ES-I3 (cell line): ENCODE data around the gene PRR14.

Experiments
- H3K36me3 ChIP-seq: 2 replicates; pipeline ENCODE4 v1.6.1; 2013; ENCODE audit warnings: mild to moderate bottlenecking, low read length, control low read depth, moderate library complexity; ENCODE audit not compliant: insufficient read depth
- H3K4me1 ChIP-seq: 2 replicates; pipeline ENCODE4 v1.6.1; 2013; ENCODE audit warnings: mild to moderate bottlenecking, control low read depth, low read length; ENCODE audit not compliant: insufficient read depth
- H3K9ac ChIP-seq: 2 replicates; pipeline ENCODE4 v1.6.1; 2013; ENCODE audit warnings: low read depth, mild to moderate bottlenecking, low read length, moderate library complexity
- H3K9me3 ChIP-seq: 2 replicates; pipeline ENCODE4 v1.6.1; 2013; ENCODE audit warnings: mild to moderate bottlenecking, low read length, moderate library complexity; ENCODE audit not compliant: control insufficient read depth, insufficient read depth

PRR14 gene

DNA sequence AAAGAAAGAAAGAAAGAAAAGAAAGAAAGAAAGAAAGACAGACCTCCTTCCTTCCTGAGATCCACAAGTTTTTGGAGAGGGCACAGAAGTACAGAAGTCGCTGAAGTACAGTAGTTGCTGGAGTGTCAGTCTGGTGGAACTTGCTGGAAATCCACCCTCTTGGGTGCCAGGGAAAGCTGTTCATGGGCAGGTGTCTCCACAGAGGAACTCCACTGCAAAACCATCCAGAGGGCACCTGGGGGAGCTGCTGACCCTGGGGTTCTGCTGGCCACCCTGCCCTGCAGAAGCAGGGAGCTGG is 3.5 kb upstream of the PRR14 start:
- Histone ChIP-seq H3K4me1 (no peaks in the 10 kb centered on the region), H3K36me3 (no peaks in the 10 kb centered on the region), H3K9ac (no peak overlapping the region), H3K9me3 (no peaks in the 10 kb centered on the region)

DNA sequence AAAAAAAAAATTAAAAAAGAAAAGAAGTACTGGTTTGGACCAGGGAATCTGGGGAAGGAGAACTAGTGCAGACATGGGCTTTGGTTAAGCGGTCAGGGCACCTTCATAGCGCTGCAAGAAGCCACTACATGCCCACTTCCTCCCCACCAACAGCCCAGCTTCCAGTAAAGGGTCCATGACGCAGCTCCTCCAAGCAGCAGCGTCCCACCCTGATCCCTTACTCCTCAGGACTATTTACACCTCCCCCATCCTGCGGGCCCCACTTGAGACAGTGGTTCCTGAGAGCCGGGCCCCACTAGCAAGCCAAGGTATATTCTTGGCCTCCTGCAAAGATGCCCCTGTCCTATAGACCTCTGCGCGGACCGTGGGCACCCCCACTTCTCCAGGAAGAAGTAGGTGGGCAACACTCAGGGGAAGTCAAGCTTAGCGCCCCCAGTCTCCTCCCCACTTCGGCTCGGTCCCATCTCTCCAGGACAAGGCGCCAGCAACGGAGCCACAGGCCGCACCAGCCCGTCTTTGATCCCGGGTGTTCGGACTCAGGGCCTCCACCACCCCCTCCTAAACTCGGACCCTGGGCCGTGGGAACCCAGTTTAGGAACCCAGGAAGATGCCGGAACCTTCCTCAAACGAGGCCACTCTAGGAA is 913 bp upstream of the PRR14 start:
- H3K9me3 ChIP-seq, result no peaks in the 10 kb centered on the region
- H3K36me3 ChIP-seq, result no peaks in the 10 kb centered on the region
- peak overlapping the region; percentile 80 for H3K9ac ChIP-seq
- no peaks in the 10 kb centered on the region for H3K4me1 ChIP-seq

DNA sequence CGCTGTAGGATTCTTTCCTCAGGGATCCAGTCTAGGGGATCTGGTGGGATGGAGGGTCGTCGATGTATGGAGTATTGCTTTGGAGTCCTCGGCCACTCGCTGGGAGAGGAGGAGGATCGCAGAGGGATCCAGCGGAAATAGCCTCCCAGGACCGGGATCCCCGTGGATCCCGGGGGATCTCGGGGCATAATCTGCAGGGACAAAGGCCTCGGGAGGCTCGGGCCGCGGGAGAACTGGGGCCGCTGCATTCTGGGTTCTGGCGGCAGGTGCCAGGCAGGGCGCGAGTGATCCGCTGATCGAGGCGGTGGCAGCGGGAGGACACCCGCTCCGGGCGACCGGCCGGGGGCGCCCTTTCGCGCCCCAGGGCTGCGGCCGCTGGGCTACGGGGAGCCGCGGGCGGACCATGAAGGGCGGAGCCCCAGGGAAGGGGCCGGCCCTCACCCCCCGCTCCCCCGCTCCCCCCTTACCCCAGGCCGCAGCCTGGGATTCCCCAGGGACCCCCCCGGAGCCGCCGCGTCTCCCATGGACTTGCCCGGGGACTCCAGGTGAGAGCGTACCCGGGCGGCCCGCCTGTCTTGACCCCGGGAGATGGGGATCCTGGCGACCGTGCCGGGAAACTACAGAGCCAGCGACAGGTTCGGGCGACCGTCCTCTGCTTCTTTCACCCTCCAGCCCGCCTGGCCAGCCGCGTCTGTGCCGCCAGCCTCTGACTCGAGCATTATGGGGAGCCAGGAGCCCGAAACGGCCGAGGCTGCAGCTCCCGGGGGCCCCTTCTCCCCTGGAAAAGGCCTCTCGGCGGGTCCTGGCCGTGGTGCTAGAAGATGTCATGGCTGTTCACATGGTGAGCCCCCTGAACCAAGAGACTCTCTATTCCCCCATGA is 604 bp downstream of the PRR14 start:
- Histone ChIP-seq H3K36me3 (no peaks in the 10 kb centered on the region), H3K9ac (peak overlapping the region; percentile 88), H3K9me3 (no peaks in the 10 kb centered on the region), H3K4me1 (no peaks in the 10 kb centered on the region)

DNA sequence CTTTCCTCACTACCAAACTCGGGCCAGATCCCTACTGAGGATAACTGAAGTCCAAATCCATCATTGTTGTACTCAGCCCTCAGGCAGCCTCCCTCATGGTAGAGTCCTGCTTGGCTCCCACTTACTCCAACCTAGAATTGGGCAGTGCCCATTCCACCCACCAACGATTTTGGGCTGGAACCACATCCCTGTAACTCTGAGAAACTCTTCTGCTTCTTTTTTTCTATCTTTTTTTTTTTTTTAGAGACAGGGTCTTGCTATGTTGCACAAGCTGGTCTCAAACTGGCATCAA is 1.2 kb downstream of the PRR14 start:
- H3K4me1 ChIP-seq, result no peaks in the 10 kb centered on the region
- H3K36me3 ChIP-seq, result no peaks in the 10 kb centered on the region
- H3K9ac ChIP-seq, result peak overlapping the region; percentile 66; the same call in 1 of the 2 replicates
- H3K9me3 ChIP-seq, result no peaks in the 10 kb centered on the region

DNA sequence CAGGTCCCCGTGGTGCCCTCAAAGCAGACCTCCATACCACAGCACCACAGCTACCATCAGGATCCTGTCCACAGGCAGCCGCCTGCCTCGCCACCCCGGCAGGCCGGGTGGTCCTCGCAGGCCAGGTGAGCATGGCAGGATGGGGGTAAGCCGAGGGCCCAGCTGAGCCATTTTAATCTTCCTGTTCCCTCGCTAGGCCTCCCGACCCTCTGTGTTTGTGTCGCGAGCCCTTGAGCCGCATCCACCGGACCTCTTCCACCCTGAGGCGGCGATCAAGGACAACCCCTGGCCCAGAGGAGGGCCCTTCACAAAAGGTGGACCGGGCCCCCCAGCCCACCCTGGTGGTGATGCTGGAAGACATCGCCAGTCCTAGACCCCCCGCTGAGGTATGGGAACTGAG is 2.0 kb downstream of the PRR14 start:
- no peaks in the 10 kb centered on the region for H3K36me3 ChIP-seq
- no peak overlapping the region for H3K9ac ChIP-seq
- H3K4me1 ChIP-seq, result no peaks in the 10 kb centered on the region; the same call in 1 of the 2 replicates
- H3K9me3 ChIP-seq, result no peaks in the 10 kb centered on the region

DNA sequence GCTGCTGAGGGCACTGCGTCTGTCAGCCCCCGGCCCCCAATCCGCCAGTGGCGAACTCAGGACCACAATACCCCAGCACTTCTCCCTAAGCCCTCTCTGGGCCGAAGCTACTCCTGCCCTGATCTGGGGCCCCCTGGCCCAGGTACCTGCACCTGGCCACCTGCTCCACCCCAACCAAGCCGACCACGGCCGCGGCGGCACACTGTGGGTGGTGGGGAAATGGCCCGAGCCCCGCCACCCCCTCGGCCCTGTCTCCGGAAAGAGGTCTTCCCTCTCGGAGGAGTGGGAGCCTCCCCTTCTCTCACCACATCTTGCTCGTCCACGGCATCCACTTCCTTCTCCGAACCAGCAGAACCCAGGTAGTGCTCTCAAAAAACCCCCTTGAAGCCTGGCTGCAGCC is 4.1 kb downstream of the PRR14 start:
- no peaks in the 10 kb centered on the region for H3K36me3 ChIP-seq
- no peak overlapping the region for H3K9ac ChIP-seq
- H3K9me3 ChIP-seq, result no peaks in the 10 kb centered on the region
- H3K4me1 ChIP-seq, result no peaks in the 10 kb centered on the region; the same call in none of the 2 replicates

DNA sequence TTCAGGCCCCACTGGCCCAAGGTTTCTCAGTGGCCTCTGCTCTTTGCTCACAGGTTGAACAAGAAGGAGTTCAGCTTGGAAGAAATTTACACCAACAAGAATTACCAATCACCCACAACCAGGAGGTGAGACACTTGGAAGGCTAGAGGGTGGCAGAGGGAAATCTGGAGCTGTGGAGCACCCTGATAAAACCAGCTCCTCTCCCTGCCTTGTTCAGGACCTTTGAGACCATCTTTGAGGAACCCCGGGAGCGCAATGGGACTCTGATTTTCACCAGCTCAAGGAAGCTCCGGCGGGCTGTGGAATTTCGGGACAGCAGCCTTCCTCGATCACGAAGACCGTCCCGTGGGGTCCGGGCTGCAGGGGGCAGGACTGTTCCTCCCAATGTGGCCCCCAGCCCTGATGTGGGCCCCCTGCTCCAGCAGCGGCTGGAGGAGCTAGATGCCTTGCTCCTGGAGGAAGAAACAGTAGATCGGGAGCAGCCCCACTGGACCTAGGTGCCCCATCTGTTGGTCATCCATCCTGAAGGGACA is 5.1 kb downstream of the PRR14 start:
- Histone ChIP-seq H3K4me1 (no peaks in the 10 kb centered on the region; the same call in none of the 2 replicates), H3K36me3 (no peaks in the 10 kb centered on the region), H3K9ac (no peak overlapping the region), H3K9me3 (no peaks in the 10 kb centered on the region)

DNA sequence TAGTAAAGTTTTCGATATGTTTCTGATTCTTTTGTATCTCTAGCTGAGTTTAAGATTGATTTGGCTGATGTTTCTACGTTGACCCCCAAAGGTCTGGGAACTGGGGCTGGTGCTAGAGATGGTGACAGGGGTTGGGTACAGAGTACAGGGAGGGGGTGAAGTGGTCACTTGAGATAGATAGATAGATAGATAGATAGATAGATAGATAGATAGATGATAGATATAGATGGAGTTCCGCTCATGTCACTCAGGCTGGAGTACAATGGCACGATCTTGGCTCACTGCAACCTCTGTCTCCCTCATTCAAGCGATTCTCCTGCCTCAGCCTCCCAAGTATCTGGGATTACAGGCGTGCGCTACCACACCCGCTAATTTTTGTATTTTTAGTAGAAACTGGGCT is 5.6 kb downstream of the PRR14 start:
- H3K36me3 ChIP-seq, result no peaks in the 10 kb centered on the region
- H3K4me1 ChIP-seq, result no peaks in the 10 kb centered on the region; the same call in none of the 2 replicates
- no peaks in the 10 kb centered on the region for H3K9me3 ChIP-seq
- H3K9ac ChIP-seq, result no peak overlapping the region

DNA sequence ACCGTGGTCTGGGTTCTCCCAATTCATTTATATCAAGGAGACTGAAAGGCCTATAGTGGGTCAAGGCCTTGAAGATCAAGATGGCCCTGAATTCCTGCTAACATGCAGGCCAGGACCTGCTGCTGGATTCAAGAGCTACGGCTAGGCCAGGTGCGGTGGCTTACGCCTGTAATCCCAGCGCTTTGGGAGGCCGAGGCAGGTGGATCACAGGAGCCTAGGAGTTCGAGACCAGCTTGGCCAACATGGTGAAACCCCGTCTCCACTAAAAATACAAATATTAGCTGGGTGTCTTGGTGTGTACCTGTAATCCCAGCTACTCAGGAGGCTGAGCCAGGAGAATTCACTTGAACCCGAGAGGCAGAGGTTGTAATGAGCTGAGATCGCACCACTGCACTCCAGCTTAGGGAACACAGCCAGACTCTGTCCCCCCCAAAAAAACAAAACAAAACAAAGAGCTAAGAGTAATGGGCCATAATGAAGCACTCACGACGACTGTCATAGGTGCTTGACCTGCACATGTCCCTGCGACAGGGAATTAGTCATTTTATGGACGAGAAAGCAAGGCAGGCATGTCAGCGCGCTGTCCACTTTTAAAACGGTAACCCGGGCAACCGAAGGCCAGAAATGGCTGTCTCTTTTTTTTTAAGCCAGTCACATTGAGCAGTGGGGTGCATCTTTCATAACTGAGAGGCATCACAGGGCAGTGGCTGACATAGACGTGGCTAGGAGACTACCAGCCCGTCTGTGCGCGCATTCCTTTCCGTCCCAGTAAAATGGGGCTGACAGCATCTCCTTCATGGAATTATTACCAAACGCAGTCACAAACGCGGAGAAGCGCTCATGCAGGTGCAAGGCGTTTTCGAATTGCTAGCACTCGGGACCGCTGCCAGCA is 6.5 kb downstream of the PRR14 start:
- H3K4me1 ChIP-seq, result no peaks in the 10 kb centered on the region; the same call in none of the 2 replicates
- no peaks in the 10 kb centered on the region; the same call in 1 of the 2 replicates for H3K36me3 ChIP-seq

DNA sequence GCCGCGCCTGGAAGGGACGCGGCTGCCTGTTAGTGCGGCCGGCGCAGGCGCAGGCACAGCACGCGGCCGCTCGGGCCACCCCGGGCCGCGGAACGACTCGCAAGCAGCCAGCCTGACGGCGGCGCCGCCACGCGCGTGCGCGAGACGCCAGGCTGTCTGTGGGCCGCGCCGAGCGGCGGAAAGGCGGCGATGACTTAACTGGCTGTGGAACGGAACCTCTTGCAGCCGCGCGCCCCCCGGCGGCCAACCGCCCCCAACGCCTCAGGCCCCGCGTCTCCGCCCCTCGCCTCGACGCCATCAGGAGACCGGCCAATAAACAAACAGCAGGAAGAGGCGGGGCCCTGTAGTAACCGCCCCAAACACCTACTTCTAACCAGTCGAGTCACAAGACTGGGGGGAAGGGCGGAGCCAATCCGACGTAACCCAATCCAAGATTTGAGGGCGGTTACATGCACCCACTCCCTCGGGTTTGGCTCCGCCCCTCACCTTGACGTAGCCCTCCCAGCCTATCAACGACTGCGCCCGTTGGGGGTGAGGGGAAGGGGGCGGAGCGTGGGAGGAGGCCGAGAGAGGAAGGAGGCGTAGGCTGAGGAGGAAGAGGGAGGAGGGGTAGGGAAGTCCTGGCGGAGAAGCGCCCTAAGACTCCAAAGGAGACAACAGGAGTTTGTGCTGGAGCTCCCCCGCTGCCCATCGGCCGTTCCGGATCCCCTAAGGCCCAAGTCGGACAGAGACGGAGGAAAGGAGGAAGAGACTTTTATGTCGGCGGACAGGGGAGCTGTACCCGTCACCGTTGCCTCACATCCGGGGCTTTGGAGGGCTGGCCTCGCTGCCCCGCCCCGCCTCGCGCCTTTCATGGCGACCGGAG is 7.3 kb downstream of the PRR14 start, which contains the start of gene FBRS:
TSS of gene FBRS (plus strand) at position 566 of the 865 bp plus-strand sequence. CDS start 1,088 bp downstream, outside the sequence.
- H3K36me3 ChIP-seq, result peaks cover 2% of the 10 kb centered on the region; the same call in 1 of the 2 replicates
- no peaks in the 10 kb centered on the region; the same call in none of the 2 replicates for H3K4me1 ChIP-seq
- no peaks in the 10 kb centered on the region for H3K9me3 ChIP-seq
- H3K9ac ChIP-seq, result peak within 1 kb of the TSS; percentile 91

More for the DNA sequence above, 6.5 kb downstream of the PRR14 start:
- peak overlapping the region; percentile 65 for H3K9ac ChIP-seq
- H3K9me3 ChIP-seq, result no peaks in the 10 kb centered on the region

DNA sequence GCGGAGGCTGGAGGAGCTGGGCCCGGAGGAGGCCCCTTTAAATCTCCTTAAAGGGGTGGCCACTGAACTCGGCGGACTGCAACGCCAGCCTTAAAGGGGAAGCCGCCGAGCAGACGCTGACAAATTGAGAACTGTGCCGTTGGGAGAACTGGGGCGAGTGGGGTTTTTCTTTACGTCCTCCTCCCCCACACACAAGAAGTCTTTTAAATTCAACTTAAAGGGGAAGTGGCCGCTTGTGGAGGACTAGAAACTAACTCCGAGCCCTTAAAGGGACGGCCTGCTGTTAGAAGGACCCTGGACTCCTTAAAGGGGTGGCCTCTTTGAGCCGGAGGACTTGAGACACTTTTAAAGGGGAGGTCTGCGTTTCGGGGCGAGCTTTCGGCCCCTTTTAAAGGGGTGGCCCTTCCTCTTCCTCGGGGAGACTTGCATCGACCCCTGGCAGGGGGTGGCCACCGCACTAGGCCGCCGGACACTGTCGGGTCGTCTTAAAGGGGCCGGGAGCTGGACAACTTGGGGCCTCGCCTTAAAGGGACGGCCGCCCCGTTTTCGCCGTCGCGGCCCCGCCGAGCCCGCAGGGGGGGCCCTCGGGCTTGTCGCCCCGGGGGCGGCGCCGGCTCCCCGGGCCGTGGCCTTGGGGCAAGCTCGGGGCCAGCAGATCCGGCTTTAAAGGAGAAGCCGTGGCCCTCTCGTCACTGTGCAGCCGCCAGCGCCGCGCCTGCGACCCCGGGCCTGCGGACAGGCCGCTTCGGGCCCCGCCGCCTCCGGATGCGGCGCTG is 8.2 kb downstream of the PRR14 start:
- H3K9ac ChIP-seq, result peak overlapping the region; percentile 91
- no peaks in the 10 kb centered on the region; the same call in none of the 2 replicates for H3K4me1 ChIP-seq
- no peaks in the 10 kb centered on the region for H3K9me3 ChIP-seq
- peaks cover 4% of the 10 kb centered on the region; the same call in 1 of the 2 replicates for H3K36me3 ChIP-seq

DNA sequence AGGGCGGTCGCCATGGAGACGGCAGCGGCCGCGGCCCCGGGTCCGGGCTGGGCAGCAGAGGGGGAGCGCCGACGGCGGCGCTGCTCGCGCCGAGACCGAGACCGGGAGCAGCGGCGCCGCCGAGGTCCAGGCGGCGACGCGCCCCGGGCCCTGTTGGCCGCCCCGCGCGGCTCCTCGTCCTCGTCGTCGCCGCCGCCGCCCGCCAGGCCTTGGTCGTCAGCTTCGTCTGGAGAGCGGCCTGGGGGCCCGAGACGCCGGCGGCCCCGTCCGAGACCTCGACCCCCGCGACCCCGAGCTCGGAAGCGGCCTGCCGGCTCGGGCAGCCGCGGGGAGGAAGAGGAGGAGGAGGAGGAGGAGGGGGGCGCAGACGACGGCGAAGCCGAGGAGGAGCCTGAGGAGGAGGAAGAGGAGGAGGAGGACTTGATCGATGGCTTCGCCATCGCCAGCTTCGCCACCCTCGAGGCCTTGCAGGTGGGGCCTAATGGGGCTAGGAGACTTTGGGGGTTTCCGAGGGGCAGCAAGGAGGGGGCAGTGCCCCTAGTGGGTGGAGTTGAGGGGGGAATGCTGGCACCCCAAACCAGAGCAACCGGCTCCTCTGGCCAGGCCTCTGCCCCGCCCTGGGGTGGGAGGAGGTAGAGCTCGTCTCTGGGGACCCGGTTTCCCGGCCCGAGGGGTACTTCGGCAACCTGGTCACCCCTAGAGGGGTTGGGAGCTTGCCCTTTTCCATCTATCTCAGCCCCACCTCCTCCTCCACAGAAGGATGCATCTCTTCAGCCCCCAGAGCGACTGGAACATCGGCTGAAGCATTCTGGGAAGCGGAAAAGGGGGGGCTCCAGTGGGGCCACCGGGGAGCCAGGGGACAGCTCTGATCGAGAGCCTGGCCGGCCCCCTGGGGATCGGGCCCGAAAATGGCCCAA is 9.0 kb downstream of the PRR14 start:
- no peaks in the 10 kb centered on the region; the same call in none of the 2 replicates for H3K4me1 ChIP-seq
- peak overlapping the region; percentile 91 for H3K9ac ChIP-seq
- peaks cover 4% of the 10 kb centered on the region; the same call in 1 of the 2 replicates for H3K36me3 ChIP-seq
- H3K9me3 ChIP-seq, result no peaks in the 10 kb centered on the region
